ENCODE results near the gene BST1. TPM values are rescaled to one million over a fixed set of nuclear protein-coding genes. Genes with fewer than 3 reads are reported as not detected.
A peak's percentile ranks its signal among the peaks of the same experiment; 100 is the strongest.

Gene BST1
- total RNA-seq (14.6 and 15.7 TPM in 2 replicates), polyA plus RNA-seq (24.0 and 48.8 TPM in 2 replicates), polyA minus RNA-seq (ENCODE audit: low replicate concordance) (4.0 and 10.6 TPM in 2 replicates)
- 19.5 and 38.6 TPM in 2 replicates for polyA plus RNA-seq (2012)

- TF ChIP-seq CTCF (conservative IDR thresholded peaks at IDR 0.05 in 1 of 2, IDR thresholded peaks at IDR 0.05 in 1 of 2; ENCODE audit: low read depth in 1 of 2, low read length in 2 of 2) (no peak), EZH2 (IDR thresholded peaks at IDR 0.05; ENCODE audit: low read length, missing control alignments) (no peak)
- no peaks in the 10 kb centered on the region for H3K27me3 ChIP-seq (ENCODE audit: control insufficient read depth, insufficient read depth, low read length)
- H3K9me3 ChIP-seq (ENCODE audit: control insufficient read depth, insufficient read depth, low read depth, low read length): no peaks in the 10 kb centered on the region
- H3K9ac ChIP-seq (ENCODE audit: insufficient read depth, low read length): peak within 1 kb of the TSS; percentile 48
- peak within 1 kb of the TSS; percentile 84 for H2AFZ ChIP-seq (ENCODE audit: low read length)
- H4K20me1 ChIP-seq (ENCODE audit: control insufficient read depth, extremely low read depth, insufficient read depth, low read length): no peaks in the 10 kb centered on the region
- H3K79me2 ChIP-seq (ENCODE audit: control insufficient read depth, insufficient read depth, low read length): no peaks in the 10 kb centered on the region
- peak within 1 kb of the TSS; percentile 81 for H3K4me2 ChIP-seq (ENCODE audit: extremely low read depth, insufficient read depth, low read length)
- H3K4me1 ChIP-seq (ENCODE audit: control insufficient read depth, extremely low read depth, insufficient read depth, low read length): peaks cover 2% of the 10 kb centered on the region
- H3K4me3 ChIP-seq (replicated peaks in 1 of 4; ENCODE audit: control extremely low read depth in 1 of 4, insufficient read depth in 1 of 4, low read depth in 3 of 4, low read length in 4 of 4): peak within 1 kb of the TSS; percentile 50 to 64 (median 57)
- DNase-seq (ENCODE audit: low read depth in 2 of 2): peak; percentile 52 to 70
- H3K36me3 ChIP-seq (ENCODE audit: control insufficient read depth, insufficient read depth, low read length): no peaks in the 10 kb centered on the region
- no peak within 1 kb of the TSS for H3K27ac ChIP-seq (ENCODE audit: insufficient read depth, low read length)
These were observed at the start of gene BST1 for GRCh38 chr4:15702941-15703403. Gene BST1 (plus strand): TSS chr4:15703065. CDS start chr4:15703145, 80 bp downstream.

- Histone ChIP-seq H3K27ac (ENCODE audit: insufficient read depth, low read length) (peak overlapping the region; percentile 98), H3K4me1 (ENCODE audit: control insufficient read depth, extremely low read depth, insufficient read depth, low read length) (peaks cover 5% of the 10 kb centered on the region), H3K4me2 (ENCODE audit: extremely low read depth, insufficient read depth, low read length) (peak overlapping the region; percentile 97), H3K4me3 (replicated peaks in 1 of 4; ENCODE audit: control extremely low read depth in 1 of 4, insufficient read depth in 1 of 4, low read depth in 3 of 4, low read length in 4 of 4) (peak overlapping the region; percentile 58 to 90 (median 75)), H3K36me3 (ENCODE audit: control insufficient read depth, insufficient read depth, low read length) (no peaks in the 10 kb centered on the region), H4K20me1 (ENCODE audit: control insufficient read depth, extremely low read depth, insufficient read depth, low read length) (no peaks in the 10 kb centered on the region), H2AFZ (ENCODE audit: low read length) (no peak overlapping the region), H3K9me3 (ENCODE audit: control insufficient read depth, insufficient read depth, low read depth, low read length) (no peaks in the 10 kb centered on the region), H3K79me2 (ENCODE audit: control insufficient read depth, insufficient read depth, low read length) (peaks cover 65% of the 10 kb centered on the region), H3K27me3 (ENCODE audit: control insufficient read depth, insufficient read depth, low read length) (no peaks in the 10 kb centered on the region), H3K9ac (ENCODE audit: insufficient read depth, low read length) (peak overlapping the region; percentile 82)
- TF ChIP-seq CTCF (conservative IDR thresholded peaks at IDR 0.05 in 1 of 2, IDR thresholded peaks at IDR 0.05 in 1 of 2; ENCODE audit: low read depth in 1 of 2, low read length in 2 of 2): no peak
- no peak for TF ChIP-seq EZH2 (IDR thresholded peaks at IDR 0.05; ENCODE audit: low read length, missing control alignments)
- DNase-seq (ENCODE audit: low read depth in 2 of 2): no peak
These were observed 49.4 kb upstream of the BST1 start for GRCh38 chr4:15653420-15653819.

- Histone ChIP-seq H3K27me3 (ENCODE audit: control insufficient read depth, insufficient read depth, low read length) (no peaks in the 10 kb centered on the region), H3K79me2 (ENCODE audit: control insufficient read depth, insufficient read depth, low read length) (peaks cover 59% of the 10 kb centered on the region), H3K27ac (ENCODE audit: insufficient read depth, low read length) (peak overlapping the region; percentile 98), H3K9ac (ENCODE audit: insufficient read depth, low read length) (peak overlapping the region; percentile 82), H3K4me2 (ENCODE audit: extremely low read depth, insufficient read depth, low read length) (peak overlapping the region; percentile 97), H2AFZ (ENCODE audit: low read length) (no peak overlapping the region), H3K9me3 (ENCODE audit: control insufficient read depth, insufficient read depth, low read depth, low read length) (no peaks in the 10 kb centered on the region), H4K20me1 (ENCODE audit: control insufficient read depth, extremely low read depth, insufficient read depth, low read length) (no peaks in the 10 kb centered on the region), H3K4me1 (ENCODE audit: control insufficient read depth, extremely low read depth, insufficient read depth, low read length) (peaks cover 5% of the 10 kb centered on the region), H3K36me3 (ENCODE audit: control insufficient read depth, insufficient read depth, low read length) (no peaks in the 10 kb centered on the region), H3K4me3 (replicated peaks in 1 of 4; ENCODE audit: control extremely low read depth in 1 of 4, insufficient read depth in 1 of 4, low read depth in 3 of 4, low read length in 4 of 4) (peak overlapping the region; percentile 58 to 90 (median 75))
- DNase-seq (ENCODE audit: low read depth in 2 of 2): peak; percentile 74 to 77
- no peak for TF ChIP-seq CTCF (conservative IDR thresholded peaks at IDR 0.05 in 1 of 2, IDR thresholded peaks at IDR 0.05 in 1 of 2; ENCODE audit: low read depth in 1 of 2, low read length in 2 of 2)
- no peak for TF ChIP-seq EZH2 (IDR thresholded peaks at IDR 0.05; ENCODE audit: low read length, missing control alignments)
These were observed 48.8 kb upstream of the BST1 start for GRCh38 chr4:15653864-15654592.
